ENCODE measurements around the gene ATOSB.

Gene ATOSB

DNA sequence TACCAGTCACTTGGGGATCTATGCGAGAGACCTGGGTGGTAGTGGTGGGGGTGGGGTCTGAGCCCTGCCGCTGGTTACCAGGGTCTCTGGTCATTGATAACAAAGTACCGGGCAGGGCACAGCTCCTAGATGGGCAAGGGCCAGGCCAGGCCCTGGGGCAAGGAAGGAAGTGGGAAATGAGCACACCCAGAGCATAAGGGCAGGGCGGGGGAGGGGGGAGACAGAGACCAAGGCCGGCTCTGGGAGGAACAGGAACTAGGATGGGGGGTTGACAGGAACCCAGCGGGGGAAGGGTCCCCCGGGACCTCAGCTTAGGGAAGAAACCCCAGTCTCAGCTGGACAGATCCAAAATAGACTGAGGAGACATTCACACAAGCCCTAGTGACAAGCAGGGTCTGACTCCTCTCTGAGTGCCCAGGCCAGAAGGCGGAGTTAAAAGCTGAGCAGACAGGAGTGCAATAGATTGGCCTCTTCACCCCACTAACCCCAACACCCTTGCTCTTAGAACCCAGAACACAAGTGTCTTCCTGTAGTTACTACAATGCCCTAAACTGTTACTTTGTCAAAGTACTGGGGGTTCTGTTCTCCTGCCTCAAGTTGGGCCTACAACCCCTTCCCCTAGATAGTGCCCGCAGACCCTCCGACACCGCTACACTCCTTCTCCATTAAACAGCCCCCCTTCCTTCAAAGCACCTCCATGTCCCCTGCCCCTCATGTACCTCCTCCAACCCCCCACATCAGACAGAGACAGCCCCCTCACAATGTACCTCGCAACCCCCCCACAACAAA is 628 bp downstream of the ATOSB start:
- peaks cover 5% of the 10 kb centered on the region for H3K27me3 Mint-ChIP-seq (ENCODE audit: low read depth)
- no peak for TF ChIP-seq CTCF (IDR thresholded peaks at IDR 0.05; ENCODE audit: unreplicated experiment in 3 of 3)
- peaks cover 40% of the 10 kb centered on the region for H3K4me1 Mint-ChIP-seq
- no peaks in the 10 kb centered on the region for H3K9me3 Mint-ChIP-seq
- peak overlapping the region; percentile 93 to 97 (median 94) for H3K4me3 Mint-ChIP-seq
- peak overlapping the region; percentile 90 to 97 (median 93) for H3K27ac Mint-ChIP-seq
- peaks cover 3% of the 10 kb centered on the region for H3K36me3 Mint-ChIP-seq (ENCODE audit: low read depth)

GRCh38 chr9:35114113-35114839 is 1.4 kb downstream of the ATOSB start:
- peak overlapping the region; percentile 90 to 97 (median 93) for H3K27ac Mint-ChIP-seq
- no peaks in the 10 kb centered on the region for H3K9me3 Mint-ChIP-seq
- peaks cover 3% of the 10 kb centered on the region for H3K36me3 Mint-ChIP-seq (ENCODE audit: low read depth)
- H3K4me3 Mint-ChIP-seq = peak overlapping the region; percentile 93 to 97 (median 94)
- peaks cover 47% of the 10 kb centered on the region for H3K4me1 Mint-ChIP-seq
- peaks cover 5% of the 10 kb centered on the region for H3K27me3 Mint-ChIP-seq (ENCODE audit: low read depth)
- no peak for TF ChIP-seq CTCF (IDR thresholded peaks at IDR 0.05; ENCODE audit: unreplicated experiment in 3 of 3)

- no peaks in the 10 kb centered on the region for H3K27me3 Mint-ChIP-seq (ENCODE audit: low read depth)
- no peaks in the 10 kb centered on the region for H3K9me3 Mint-ChIP-seq
- H3K4me1 Mint-ChIP-seq = peaks cover 47% of the 10 kb centered on the region
- peak overlapping the region; percentile 88 to 90 (median 90) for H3K4me3 Mint-ChIP-seq
- peaks cover 6% of the 10 kb centered on the region for H3K36me3 Mint-ChIP-seq (ENCODE audit: low read depth)
- no peak for TF ChIP-seq CTCF (IDR thresholded peaks at IDR 0.05; ENCODE audit: unreplicated experiment in 3 of 3)
- peak overlapping the region; percentile 90 to 95 (median 91) for H3K27ac Mint-ChIP-seq
Measured at GRCh38 chr9:35112257-35113020, 3.2 kb downstream of the ATOSB start.

- H3K4me1 Mint-ChIP-seq = peaks cover 42% of the 10 kb centered on the region
- H3K4me3 Mint-ChIP-seq = peak overlapping the region; percentile 88 to 90 (median 90)
- H3K27ac Mint-ChIP-seq = peak overlapping the region; percentile 90 to 95 (median 91)
- no peaks in the 10 kb centered on the region for H3K27me3 Mint-ChIP-seq (ENCODE audit: low read depth)
- peaks cover 7% of the 10 kb centered on the region for H3K36me3 Mint-ChIP-seq (ENCODE audit: low read depth)
- TF ChIP-seq CTCF (IDR thresholded peaks at IDR 0.05; ENCODE audit: unreplicated experiment in 3 of 3) = no peak
- H3K9me3 Mint-ChIP-seq = no peaks in the 10 kb centered on the region
Measured at GRCh38 chr9:35111001-35111933, 4.4 kb downstream of the ATOSB start.

GRCh38 chr9:35110327-35110761 is 5.3 kb downstream of the ATOSB start:
- Mint-ChIP-seq H3K4me3 (peak overlapping the region; percentile 88 to 90 (median 90)), H3K36me3 (ENCODE audit: low read depth) (peaks cover 16% of the 10 kb centered on the region), H3K9me3 (no peaks in the 10 kb centered on the region), H3K27ac (peak overlapping the region in 2 of 3 experiments; percentile 90 to 91), H3K4me1 (peaks cover 41% of the 10 kb centered on the region), H3K27me3 (ENCODE audit: low read depth) (no peaks in the 10 kb centered on the region)
- TF ChIP-seq CTCF (IDR thresholded peaks at IDR 0.05; ENCODE audit: unreplicated experiment in 3 of 3) = no peak
